Fibroblast of villous mesenchyme (primary cell): ENCODE measurements around the gene EPHA3. TPM values are rescaled to one million over a fixed set of nuclear protein-coding genes. Genes with fewer than 3 reads are reported as not detected.
A peak's percentile ranks its signal among the peaks of the same experiment; 100 is the strongest.

Experiments
- DNase-seq: peaks from one replicate; pipeline ENCODE4 v3.0.0-alpha.2; 2010; ENCODE audit warnings: low read depth
- H3K4me3 ChIP-seq: 2 replicates; pipeline ENCODE4 v1.5.1; 2011; ENCODE audit warnings: low read depth, mild to moderate bottlenecking, low read length
- total RNA-seq: library from RNA; depleted of rRNA; stranded (reverse); fragments of >200 nt; gene quantifications from 2 replicates; pipeline ENCODE4 v1.2.3, GENCODE V29; 2012
- TF ChIP-seq, protein P1 (sequence below): IDR thresholded peaks from 2 replicates; pipeline ENCODE4 v1.5.1; 2012; ENCODE audit warnings: low read depth, mild to moderate bottlenecking, low read length; ENCODE audit not compliant: insufficient read depth

EPHA3 gene
- total RNA-seq, 1 donor, result under 0.01 TPM

DNA sequence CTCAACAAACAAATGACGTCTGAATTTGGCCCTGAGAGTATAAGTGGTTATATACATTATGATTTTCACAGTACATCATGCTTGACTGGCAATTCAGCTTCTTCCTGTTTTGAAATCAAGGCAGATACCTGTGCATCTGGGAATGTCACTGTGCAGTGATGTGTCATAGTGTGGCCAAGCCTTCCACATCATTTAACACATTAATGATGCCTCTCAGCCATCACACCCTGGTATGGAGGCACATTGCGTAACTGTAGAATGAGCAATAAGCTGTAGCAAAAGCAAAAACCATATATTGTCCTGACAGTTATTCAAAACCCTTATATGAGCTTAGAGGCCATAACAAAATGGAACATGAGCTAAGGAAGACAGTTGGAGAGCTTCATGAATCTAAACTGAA lies 246.0 kb downstream of the EPHA3 start:
- no peak for DNase-seq
- no peak overlapping the region for H3K4me3 ChIP-seq
- TF ChIP-seq, protein P1, sequence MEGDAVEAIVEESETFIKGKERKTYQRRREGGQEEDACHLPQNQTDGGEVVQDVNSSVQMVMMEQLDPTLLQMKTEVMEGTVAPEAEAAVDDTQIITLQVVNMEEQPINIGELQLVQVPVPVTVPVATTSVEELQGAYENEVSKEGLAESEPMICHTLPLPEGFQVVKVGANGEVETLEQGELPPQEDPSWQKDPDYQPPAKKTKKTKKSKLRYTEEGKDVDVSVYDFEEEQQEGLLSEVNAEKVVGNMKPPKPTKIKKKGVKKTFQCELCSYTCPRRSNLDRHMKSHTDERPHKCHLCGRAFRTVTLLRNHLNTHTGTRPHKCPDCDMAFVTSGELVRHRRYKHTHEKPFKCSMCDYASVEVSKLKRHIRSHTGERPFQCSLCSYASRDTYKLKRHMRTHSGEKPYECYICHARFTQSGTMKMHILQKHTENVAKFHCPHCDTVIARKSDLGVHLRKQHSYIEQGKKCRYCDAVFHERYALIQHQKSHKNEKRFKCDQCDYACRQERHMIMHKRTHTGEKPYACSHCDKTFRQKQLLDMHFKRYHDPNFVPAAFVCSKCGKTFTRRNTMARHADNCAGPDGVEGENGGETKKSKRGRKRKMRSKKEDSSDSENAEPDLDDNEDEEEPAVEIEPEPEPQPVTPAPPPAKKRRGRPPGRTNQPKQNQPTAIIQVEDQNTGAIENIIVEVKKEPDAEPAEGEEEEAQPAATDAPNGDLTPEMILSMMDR, result no peak

DNA sequence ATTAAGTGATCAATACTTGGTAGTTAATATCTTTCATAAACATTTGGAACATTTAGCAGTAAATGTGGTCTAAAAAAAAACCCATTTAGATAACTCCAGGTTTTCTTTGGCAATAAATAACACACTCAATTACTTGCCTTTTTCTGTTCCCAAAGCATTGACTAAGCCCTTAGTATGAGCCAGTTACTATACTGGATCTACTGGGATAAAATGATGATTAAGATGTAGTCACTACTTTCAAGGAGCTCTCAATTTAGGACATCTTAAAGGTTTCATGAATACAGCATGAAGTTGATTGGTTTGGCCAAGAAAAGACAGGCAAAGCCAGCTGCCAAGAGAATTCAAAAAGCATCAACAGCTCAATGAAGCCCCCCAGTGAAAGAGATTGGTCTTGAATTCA lies 250.9 kb downstream of the EPHA3 start:
- TF ChIP-seq, protein P1, result no peak
- no peak for DNase-seq
- no peak overlapping the region for H3K4me3 ChIP-seq

DNA sequence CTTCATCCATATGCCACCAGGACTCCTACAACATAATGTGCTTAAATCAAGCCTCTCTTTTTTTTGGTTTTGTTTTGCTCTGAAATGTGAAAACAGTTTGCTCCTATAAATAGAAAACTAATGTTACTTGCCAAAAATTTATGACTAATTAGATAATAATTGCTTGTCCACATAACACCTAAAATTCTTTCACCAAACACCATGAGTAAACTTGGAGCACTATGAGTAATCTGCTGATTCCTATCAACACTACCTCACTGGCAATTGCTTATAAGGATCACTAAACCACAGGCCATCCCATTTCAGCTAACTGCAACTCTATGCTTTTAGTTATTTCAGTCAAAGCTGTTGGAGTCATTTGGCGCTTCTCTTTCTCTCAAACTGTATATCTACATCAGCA lies 252.7 kb downstream of the EPHA3 start:
- TF ChIP-seq, protein P1, result no peak
- no peak overlapping the region for H3K4me3 ChIP-seq
- DNase-seq, result peak; percentile 2

DNA sequence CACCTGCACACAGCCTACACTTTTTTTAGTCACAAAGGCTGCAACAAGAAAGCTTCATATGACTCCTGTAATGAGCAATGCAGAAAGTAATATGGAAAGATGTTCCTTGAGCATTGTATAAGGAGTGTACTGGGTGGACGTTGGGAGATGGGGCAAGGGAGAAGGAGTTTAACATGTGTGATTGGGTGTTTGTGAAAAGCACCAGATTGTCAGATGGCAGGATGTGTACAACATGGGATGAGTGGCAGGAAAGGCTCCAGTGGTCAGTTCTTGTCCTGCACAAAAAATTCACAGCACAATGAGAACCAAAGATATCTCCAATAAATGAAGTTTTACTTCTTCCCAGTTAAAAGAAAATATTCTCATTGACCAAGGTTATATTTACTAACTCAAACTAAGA lies 255.1 kb downstream of the EPHA3 start:
- DNase-seq, result no peak
- TF ChIP-seq, protein P1, result no peak
- no peak overlapping the region for H3K4me3 ChIP-seq

DNA sequence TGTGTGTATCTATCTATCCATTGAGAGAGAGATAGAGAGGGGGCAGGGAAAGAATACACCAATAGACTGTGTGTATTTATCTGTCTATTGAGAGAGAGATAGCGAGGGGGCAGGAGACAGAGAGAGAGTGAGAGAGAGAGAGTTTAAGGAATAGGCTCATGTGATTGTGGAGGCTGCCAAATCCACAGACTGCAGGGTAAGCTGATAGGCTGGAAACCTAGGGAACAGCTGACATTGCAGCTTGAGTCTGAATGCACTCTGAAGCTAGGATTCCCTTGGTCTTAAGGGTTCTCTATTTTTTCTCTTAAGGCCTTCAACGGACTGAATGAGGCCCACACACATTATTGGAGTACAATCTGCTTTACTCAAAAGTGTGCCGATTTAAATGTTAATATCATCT lies 255.8 kb downstream of the EPHA3 start:
- DNase-seq, result no peak
- TF ChIP-seq, protein P1, result no peak
- no peak overlapping the region for H3K4me3 ChIP-seq

DNA sequence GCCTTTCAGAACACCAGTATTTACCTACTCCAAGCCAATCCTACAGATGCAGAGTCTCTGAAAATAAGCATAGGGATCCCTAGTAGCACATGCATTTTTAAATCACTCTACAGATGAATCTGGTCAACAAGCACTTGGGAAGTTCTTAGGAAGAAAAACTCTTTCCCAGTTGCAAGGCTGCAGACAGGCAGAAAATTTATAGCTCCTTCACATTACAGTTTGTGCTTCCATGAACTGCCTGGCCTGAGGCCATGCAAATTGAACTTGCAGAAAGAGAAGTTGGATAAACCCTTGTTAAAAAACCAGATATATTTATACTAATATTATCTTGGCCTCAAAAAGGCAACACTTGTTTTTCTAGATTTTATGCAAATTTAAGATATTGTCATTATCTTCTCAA lies 256.9 kb downstream of the EPHA3 start:
- H3K4me3 ChIP-seq, result no peak overlapping the region
- TF ChIP-seq, protein P1, result no peak
- no peak for DNase-seq

DNA sequence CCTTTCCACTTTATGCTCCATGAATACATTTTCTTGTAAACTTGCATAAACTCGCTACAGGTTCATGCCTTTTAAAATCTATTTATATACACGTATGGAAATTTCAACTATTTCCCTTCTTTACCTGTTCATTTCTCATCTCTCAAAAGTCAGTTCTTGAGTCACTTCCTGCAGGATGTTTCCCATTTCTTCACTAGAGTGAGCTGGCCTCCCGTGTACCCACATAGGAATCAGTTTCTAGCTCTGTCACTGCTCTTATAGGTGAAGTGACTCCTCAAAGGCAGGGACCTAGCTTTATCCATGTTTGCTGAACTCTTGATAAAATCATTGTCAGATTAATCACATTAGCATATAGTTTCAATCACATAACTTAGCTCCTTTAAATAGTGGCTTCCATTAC lies 259.7 kb downstream of the EPHA3 start:
- TF ChIP-seq, protein P1, result no peak
- DNase-seq, result no peak
- no peak overlapping the region for H3K4me3 ChIP-seq
